ENCODE measurements around the gene TEKT1.
"Not testable (repeated sequence)": the region's sequence is repeated elsewhere in the genome, so short reads cannot be mapped to it uniquely, and the experiment has no call there.

The TEKT1 gene

DNA sequence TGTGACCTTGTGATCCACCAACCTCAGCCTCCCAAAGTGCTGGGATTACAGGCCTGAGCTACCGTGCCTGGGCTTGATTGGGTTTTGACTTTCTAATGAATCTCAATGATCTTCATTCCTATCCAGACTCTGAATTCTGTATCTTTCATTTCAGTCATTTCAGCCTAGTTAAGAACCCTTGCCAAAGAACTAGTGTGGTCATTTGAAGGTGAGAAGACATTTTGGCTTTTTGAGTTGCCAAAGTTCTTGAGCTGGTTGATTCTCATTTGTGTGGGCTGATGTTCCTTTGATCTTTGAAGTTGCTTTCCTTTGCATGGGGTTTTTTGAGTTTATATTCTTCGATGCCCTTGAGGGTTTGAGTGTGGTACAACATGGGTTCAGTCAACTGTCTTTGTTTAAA lies 30.6 kb upstream of the TEKT1 start:
- no peak overlapping the region for H3K4me3 ChIP-seq (ENCODE audit: low read length)
- DNase-seq (ENCODE audit: low read depth): no peak
- TF ChIP-seq, protein P1, sequence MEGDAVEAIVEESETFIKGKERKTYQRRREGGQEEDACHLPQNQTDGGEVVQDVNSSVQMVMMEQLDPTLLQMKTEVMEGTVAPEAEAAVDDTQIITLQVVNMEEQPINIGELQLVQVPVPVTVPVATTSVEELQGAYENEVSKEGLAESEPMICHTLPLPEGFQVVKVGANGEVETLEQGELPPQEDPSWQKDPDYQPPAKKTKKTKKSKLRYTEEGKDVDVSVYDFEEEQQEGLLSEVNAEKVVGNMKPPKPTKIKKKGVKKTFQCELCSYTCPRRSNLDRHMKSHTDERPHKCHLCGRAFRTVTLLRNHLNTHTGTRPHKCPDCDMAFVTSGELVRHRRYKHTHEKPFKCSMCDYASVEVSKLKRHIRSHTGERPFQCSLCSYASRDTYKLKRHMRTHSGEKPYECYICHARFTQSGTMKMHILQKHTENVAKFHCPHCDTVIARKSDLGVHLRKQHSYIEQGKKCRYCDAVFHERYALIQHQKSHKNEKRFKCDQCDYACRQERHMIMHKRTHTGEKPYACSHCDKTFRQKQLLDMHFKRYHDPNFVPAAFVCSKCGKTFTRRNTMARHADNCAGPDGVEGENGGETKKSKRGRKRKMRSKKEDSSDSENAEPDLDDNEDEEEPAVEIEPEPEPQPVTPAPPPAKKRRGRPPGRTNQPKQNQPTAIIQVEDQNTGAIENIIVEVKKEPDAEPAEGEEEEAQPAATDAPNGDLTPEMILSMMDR (conservative IDR thresholded peaks at IDR 0.05; ENCODE audit: low read length): no peak

DNA sequence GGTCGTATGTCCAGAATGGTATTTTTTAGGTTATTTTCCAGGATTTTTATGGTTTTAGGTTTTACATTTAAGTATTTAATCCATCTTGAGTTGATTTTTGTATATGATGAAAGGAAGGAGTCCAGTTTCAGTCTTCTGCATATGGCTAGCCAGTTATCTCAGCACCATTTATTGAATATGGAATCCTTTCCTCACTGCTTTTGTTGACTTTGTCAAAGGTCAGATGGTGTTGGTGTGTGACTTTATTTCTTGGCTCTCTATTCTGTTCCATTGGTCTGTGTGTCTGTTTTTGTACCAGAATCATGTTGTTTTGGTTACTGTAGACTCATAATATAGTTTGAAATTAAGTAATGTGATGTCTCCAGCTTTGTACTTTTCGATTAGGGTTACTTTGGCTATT lies 26.4 kb upstream of the TEKT1 start:
- no peak overlapping the region for H3K4me3 ChIP-seq (ENCODE audit: low read length)
- TF ChIP-seq, protein P1 (conservative IDR thresholded peaks at IDR 0.05; ENCODE audit: low read length): no peak
- DNase-seq (ENCODE audit: low read depth): no peak

DNA sequence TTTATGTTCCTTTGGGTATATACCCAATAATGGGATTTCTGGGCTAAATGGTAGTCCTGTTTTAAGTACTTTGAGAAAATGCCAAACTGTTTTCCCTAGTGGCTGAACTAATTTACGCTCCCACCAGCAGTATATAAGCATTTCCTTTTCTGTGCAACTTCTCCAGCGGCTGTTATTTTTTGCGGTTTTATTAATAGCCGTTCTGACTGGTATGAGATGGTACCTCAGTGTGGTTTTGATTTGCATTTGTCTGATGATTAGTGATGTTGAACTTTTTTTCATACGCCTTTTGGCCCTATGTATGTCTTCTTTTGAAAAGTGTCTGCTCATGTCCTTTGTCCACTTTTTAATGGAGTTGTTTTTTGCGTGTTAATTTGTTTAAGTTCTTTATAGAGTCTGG lies 25.8 kb upstream of the TEKT1 start:
- no peak overlapping the region for H3K4me3 ChIP-seq (ENCODE audit: low read length)
- TF ChIP-seq, protein P1 (conservative IDR thresholded peaks at IDR 0.05; ENCODE audit: low read length): no peak

GRCh38 chr17:6856051-6856450 lies 24.5 kb upstream of the TEKT1 start:
- DNase-seq (ENCODE audit: low read depth): no peak
- no peak overlapping the region for H3K4me3 ChIP-seq (ENCODE audit: low read length)
- TF ChIP-seq, protein P1 (conservative IDR thresholded peaks at IDR 0.05; ENCODE audit: low read length): no peak

More for the DNA sequence above, 25.8 kb upstream of the TEKT1 start:
- no peak for DNase-seq (ENCODE audit: low read depth)

DNA sequence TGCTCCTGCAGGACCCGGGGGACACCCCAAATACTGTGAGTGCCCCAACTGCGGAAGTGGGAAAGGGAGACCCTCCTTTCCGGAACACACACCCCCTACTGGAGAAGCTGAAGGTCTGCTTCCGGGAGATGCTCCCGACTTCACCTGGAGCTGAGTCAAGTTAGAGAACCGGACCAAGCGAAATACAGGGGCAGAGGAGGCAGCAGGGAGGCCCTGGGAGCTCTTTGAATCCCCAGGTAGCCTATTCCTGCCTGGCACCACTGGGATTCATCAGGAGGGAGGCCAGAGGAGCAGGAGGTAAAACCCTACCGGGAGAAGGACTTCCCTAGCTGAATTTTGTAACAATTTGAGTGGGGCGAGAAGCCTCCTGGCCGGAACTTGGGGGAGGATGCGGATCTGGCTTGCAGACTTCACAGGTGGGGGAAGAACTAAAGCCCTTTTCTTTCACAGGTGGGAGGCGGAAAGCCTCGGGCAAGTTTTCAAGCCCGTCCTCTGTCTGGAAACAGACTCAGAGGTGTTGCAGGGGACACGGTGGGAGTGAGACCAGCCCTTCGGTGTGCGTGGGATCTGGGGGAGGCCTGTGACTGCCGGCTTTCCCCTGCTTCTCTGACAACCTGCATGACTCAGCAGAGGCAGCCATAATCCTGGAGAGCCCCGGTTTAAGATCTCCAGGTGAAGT lies 22.4 kb upstream of the TEKT1 start:
- DNase-seq (ENCODE audit: low read depth): no peak
- no peak overlapping the region for H3K4me3 ChIP-seq (ENCODE audit: low read length)
- TF ChIP-seq, protein P1 (conservative IDR thresholded peaks at IDR 0.05; ENCODE audit: low read length): peak; percentile 34

DNA sequence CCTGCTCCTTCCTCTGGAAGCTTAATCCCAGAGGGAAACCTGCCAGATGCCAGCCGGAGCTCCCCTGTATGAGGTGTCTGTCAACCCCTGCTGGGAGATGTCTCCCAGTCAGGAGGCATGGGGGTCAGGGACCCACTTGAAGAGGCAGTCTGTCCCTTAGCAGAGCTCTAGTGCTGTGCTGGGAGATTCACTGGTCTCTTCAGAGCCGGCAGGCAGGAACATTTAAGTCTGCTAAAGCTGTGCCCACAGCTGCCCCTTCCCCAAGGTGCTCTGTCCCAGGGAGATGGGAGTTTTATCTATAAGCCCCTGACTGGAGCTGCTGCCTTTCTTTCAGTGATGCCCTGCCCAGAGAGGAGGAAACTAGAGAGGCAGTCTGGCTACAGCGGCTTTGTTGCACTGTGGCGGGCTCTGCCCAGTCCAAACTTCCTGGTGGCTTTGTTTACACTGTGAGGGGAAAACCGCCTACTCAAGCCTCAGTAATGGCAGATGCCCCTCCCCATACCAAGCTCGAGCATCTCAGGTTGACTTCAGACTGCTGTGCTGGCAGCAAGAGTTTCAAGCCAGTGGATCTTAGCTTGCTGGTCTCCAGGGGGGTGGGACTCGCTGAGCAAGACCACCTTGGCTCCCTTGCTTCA lies 17.1 kb upstream of the TEKT1 start:
- not testable (repeated sequence) for DNase-seq (ENCODE audit: low read depth)

GRCh38 chr17:6846138-6846537 lies 14.6 kb upstream of the TEKT1 start:
- H3K4me3 ChIP-seq (ENCODE audit: low read length); DNase-seq (ENCODE audit: low read depth): not testable (repeated sequence)

More for the DNA sequence above, 17.1 kb upstream of the TEKT1 start:
- H3K4me3 ChIP-seq (ENCODE audit: low read length): not testable (repeated sequence)

DNA sequence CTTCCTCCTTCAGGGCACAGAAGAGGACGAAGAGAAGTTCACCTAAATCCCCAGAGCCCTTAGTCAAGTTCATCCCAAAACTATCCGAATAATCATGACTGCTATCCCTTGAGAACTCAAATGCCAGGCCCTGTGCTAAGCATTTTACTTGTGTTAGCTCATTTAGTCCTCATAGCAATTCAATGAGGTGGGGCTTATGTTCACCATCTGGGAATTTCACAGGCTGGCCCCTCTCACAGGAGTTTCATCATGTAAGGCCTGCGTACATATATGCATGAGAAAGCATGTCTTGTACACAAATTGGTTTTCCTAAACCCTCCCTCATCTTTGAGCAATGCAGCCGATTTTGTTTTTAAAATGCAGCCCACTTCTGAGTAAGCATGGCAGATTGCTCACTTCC lies 12.9 kb upstream of the TEKT1 start:
- DNase-seq (ENCODE audit: low read depth): peak; percentile 51
- H3K4me3 ChIP-seq (ENCODE audit: low read length): not testable (repeated sequence)

All from AG10803 (cell line).